Stimulated activated CD4-positive, alpha-beta T cell treated with anti-CD3 and anti-CD28 coated beads, Interleukin-12 subunit alpha, Interleukin-12 subunit beta, amount 100 ng/mL, for 48 hours (primary cell): ENCODE measurements around the gene BAG3.
"Not testable (repeated sequence)": the region's sequence is repeated elsewhere in the genome, so short reads cannot be mapped to it uniquely, and the experiment has no call there.

Source experiments
- DNase-seq, 3 donors: peaks; one replicate each; pipeline ENCODE4 v3.0.0-alpha.2; 2020; ENCODE audit warnings: low read depth in 2 of 3, low spot score in 1 of 3

BAG3 gene

DNA sequence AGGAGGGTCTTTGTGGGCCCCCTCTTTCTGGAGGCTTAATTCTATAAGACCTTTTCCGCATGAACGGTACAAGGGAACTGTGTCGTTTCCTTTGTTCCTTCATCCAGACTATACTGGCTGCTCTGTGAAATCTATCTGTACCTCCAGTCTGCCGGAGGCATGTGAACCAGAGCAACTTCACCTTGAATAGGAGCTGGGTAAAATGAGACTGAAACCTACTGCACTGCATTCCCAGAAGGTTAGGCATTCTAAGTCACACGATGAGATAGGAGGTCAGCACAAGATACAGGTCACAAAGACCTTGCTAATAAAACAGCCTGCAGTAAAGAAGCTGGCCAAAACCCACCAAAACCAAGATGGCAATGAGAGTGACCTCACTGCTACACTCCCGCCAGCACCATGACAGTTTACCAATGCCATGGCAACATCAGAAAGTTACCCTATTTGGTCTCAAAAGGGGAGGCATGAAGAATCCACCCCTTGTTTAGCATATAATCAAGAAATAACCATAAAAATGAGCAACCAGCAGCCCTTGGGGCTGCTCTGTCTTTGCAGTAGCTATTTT lies 37.9 kb downstream of the BAG3 start:
- DNase-seq, result no peak

DNA sequence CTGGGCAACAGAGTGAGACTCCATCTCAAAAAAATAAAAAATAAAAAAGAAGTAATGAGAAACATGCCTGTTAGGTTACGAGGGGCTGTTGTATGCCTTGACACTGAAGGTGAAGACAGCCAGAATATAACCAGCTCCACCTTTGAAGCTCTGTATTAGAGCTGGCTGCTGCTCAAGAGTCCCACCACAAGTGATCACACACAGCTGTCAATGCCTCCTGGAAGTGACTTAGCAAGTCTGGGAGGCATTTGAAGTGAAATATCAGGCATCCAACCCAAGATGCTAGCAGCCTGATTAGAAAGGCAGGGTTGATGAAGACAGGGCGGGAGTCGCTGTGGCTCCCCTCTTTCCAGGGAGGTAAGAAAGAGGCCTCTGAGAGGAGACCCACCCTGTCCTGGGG lies 40.5 kb downstream of the BAG3 start:
- no peak for DNase-seq

- no peak for DNase-seq
Measured at GRCh38 chr10:119693262-119693957, 42.2 kb downstream of the BAG3 start.

DNA sequence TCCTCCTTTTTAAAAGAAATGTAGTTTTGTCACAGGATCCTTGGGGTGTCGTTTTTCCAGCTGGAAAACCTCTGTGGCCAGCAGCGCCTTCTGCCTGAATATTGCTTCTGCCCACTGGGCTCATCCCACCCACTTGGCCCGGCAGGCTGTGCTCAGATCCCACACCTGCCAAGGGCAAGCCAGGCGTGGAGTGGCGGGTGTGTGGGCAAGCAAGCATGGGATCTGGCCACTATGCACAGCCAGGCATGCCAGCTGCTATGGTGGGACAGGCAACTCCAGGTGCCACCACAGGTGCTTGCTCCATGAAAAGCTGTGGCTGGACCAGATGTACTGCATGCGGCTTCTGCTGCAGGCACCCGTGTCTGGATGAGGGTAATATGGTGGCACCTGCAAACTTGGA lies 43.4 kb downstream of the BAG3 start:
- no peak for DNase-seq

DNA sequence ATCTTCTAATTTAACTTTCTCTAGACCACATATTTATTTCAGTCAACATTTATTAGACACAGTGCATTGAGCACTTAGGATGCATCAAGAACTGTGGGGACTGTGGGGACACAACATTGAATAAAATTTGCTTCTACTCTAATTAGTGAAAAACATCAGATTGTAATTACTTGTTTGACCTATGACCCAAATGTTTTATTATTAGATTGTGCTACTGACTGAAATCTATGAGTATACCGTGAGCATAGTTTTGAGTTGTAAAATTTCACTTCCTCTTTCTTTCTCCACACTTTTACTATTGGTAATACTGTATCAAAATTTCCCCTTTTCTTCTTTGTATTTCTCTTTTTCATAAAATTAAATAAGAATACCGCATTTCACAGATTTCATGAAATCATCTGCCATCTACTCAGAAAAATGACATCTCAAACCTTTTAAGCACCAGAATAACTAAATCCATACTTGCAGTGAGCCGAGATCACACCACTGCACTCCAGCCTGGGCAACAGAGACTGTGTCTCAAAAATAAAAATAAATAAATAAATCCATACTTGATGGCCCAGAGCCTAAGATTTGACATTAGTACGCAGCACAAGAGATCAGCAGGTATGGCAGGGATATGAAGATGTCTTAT lies 49.3 kb downstream of the BAG3 start:
- DNase-seq, result no peak

DNA sequence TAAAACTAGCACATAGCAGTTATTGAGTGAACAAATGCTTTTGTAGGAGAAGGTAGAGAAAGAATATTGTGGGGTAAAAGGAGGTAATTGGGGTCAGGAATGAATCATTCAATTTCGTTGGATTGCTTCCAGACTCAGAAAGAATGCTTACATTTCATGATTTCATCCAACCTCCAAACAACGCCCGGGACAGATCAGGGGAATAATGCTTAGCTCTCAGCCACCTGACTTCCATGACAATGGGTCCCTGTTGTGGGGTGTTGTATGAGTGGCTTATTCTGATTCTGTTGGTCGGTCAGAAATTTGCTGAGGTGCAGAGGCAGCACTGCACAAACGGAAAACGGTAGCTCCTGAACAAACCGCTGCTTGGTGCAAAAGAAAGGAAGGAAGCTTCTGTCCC lies 50.7 kb downstream of the BAG3 start:
- DNase-seq, result no peak

GRCh38 chr10:119702583-119702982 lies 51.4 kb downstream of the BAG3 start:
- DNase-seq, result no peak

DNA sequence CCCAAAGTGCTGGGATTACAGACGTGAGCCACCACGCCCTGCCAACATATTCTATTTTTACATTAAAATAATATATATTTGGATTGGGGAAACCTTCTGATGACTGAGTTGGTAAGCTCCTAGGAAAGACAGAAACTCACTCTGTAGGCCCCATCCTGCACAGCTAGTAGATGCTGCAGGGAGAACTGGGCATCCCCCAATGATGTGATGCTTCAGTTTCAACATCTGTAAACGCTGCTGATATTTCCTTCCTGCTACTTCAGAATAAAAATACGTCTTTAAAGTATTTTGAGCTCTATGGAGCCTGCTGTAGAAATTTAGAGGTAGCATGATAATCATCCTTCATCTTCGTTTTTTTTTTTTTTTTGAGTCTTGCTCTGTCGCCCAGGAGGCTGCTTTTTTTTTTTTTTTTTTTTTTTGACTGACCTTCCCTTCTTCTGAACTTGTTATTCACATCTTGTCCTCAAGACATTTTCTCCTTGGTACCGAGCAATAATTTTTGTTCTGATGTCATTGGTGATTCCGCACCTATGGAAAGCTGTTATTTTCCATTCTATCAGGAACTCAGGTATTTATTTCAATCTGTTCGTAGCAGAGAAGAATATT lies 52.8 kb downstream of the BAG3 start:
- DNase-seq, result no peak

DNA sequence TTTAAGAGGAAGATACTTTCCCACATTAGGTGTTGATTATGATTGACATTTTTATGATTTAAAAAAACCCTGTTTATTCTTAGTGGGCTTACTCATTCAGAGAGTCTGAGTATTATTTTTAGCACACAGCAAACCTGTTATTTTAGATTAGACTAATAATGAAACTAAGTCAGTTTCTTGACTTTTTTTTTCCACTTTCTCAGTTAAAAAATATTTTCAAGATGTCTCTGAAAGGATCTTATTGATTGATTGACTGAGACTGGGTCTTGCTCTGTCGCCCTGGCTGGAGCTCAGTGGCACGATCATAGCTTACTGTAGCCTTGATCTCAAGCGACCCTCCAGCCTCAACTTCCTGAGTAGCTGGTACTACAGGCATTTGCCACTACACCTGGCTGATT lies 54.3 kb downstream of the BAG3 start:
- DNase-seq, result no peak

GRCh38 chr10:119706521-119707278 lies 55.5 kb downstream of the BAG3 start:
- DNase-seq, result no peak

GRCh38 chr10:119707331-119707730 lies 56.2 kb downstream of the BAG3 start:
- peak in 2 of 3 donors; percentile 42 to 43 for DNase-seq

DNA sequence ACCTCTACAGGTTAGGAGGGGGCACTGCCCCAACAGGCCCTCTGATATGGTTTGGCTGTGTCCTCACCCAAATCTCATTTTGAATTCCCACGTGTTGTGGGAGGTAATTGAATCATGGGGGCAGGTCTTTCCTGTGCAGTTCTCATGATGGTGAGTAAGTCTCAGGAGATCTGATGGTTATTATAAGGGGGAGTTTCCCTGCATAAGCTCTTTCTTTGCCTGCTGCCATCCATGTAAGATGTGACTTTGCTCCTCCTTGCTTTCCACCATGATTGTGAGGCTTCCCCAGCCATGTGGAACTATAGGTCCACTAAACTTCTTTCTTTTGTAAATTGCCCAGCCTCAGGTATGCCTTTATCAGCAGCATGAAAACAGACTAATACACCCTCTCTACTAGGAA lies 59.8 kb downstream of the BAG3 start:
- not testable (repeated sequence) for DNase-seq

DNA sequence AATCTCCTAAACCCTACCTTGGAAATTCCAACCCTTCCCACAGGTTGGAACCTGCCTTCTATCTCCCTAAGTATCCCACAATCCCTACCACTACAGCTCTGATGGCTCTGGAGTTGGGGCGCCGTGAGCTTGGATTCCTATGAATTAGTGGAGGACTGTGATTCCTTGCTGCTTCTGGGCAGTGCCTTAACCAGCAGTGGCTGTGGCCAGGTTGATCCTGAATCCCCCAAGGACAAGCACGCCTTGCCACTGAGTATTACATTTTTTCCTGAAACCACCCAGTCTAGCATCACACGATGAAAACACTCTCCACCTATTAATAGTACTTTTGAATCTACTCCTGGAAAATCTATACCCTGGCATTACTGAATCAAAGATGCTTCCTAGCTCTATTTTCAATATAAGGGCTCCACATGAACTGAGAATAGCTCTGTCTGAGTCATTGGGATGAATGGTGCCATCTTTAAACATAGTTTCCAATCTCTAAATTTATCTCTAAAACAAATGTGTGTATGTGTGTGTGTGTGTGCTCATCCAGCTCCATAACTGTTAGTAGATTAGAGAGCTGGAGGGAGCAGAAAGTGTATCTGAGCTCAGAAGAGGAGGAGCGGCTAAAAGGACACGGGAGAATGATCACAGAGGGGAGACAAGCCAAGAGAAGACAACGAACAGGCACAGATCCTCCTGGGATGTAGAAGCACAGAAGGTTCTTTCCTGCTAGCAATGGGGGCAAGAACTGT lies 62.7 kb downstream of the BAG3 start:
- no peak for DNase-seq

- no peak for DNase-seq
Measured at GRCh38 chr10:119714484-119714816, 63.3 kb downstream of the BAG3 start.

- DNase-seq, result no peak
Measured at GRCh38 chr10:119715628-119716505, 64.7 kb downstream of the BAG3 start.

- DNase-seq, result no peak
Measured at GRCh38 chr10:119723161-119723560, 72.0 kb downstream of the BAG3 start.

DNA sequence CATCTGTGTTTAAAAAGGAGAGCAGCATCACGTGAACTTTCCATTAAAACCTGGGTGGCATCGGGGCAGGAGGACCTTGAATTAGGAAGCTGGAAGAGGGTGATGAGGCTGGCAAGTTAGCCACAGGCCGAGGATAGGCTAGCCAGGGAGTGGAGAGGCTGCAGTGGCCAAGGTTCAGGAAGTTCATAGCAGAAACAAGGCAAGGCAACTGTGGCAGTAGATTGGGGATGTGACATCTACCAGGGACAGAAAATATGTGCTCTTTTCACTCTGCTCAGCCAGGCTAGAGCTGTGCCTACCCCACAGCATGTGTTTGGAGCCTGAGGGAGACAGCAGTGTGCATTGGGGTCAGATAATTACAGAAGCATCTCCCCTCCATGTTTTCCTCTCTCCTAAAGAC lies 72.4 kb downstream of the BAG3 start:
- no peak for DNase-seq

GRCh38 chr10:119724593-119725516 lies 73.7 kb downstream of the BAG3 start:
- no peak for DNase-seq

- no peak for DNase-seq
Measured at GRCh38 chr10:119725517-119725827, 74.3 kb downstream of the BAG3 start.
